ENCODE data around the gene TLX3.
"Not testable (repeated sequence)": the region's sequence is repeated elsewhere in the genome, so short reads cannot be mapped to it uniquely, and the experiment has no call there.

The TLX3 gene

DNA sequence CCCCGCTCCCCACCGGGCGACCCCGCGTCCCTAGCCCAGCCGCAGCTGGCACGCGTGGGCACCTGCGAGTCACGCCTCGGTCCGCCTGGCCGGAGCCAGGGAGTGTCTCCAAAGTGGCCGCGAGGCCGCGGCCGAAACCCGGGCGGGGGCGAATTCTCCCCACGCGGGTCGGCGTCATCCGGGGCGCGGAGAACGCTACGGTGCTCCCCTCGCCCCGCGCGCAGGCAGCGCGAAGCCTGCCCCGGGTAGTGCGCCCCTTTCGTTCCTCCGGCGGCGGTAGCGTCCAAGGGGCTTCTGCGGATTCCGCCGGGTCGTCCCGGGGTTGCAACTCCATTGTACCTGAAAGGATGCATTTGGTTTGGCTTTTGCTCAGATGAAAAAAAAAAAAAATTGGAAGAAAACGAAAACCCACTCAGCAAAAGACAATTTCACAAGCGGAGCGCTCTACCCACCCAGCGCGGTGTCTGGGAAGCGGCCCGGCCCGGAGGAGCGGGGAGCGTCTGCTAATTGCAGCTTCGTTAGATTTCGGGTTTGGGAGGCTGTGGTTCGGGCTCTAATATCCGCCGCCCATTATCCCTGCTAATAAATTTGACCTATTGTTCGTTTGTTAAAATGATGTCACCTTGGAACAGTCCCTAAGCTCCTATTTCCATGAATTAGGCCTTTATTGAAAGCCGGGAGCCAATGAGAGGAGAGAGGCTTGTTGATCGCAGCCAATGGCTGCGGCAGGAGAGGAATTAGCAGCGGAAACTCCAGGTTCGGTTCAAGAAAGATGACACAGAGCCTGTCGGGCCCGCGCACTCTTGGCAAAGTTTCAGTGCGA lies at the start of gene TLX3:
Gene TLX3, plus strand, starts transcription at position 796 of the 823 bp plus-strand sequence. CDS start 118 bp downstream, outside the sequence.
- no peak for DNase-seq (ENCODE audit: low spot score)

DNA sequence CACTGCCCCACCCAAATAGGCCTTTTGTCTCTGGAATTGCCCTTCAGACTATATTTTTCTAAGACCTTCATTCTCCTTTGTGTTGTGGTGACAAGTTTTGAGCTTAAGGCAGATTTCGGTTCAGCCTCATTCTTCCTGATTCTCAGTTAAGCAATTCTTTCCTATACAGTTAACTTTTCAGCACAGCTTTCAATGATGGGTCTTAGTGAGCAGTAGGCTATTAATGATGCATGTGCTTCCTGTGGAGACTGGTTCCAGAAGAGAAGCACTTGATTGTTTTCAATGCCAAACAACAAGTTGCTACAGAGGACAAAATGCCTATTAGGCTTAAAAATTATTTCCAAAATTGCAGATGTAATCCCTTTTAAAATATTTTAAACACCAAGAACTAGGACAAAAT lies 47.7 kb upstream of the TLX3 start:
- no peak for DNase-seq (ENCODE audit: low spot score)

DNA sequence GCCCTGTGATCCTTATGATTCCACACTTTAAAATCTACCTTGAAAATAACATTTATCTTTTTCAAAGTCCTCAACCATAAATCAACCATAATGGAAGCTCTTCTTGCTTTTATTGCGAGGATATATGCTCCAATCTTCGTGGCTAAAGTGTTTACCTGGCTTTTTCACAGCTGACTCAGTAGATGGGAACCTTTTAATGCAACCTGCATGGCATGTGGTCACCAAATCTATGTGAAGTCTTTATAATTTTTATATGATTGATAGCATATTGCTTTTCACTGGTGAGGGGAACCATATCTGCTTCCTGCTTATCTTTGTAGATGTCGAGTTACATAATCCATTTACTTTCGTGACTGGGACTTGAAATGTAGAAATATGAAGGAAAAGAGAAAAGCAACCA lies 47.1 kb upstream of the TLX3 start:
- no peak for DNase-seq (ENCODE audit: low spot score)

DNA sequence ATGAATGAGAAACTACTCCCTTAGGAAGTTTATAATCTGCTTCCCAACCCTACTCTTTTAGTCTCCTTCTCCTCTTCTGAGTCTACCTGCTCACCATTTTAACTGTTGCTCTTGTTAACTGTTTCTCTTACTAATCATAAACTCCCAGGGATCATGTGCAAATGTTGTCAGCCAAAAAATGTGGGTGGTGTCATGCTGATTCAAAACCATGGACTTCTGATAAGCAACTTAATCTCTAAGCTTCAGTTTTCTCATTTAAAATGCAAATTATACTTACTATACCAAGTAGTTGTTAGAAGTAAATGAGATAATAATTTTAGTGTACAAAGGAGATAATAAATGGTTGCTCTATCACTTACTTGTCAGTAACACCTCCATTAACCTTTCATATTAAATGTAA lies 45.9 kb upstream of the TLX3 start:
- no peak for DNase-seq (ENCODE audit: low spot score)

DNA sequence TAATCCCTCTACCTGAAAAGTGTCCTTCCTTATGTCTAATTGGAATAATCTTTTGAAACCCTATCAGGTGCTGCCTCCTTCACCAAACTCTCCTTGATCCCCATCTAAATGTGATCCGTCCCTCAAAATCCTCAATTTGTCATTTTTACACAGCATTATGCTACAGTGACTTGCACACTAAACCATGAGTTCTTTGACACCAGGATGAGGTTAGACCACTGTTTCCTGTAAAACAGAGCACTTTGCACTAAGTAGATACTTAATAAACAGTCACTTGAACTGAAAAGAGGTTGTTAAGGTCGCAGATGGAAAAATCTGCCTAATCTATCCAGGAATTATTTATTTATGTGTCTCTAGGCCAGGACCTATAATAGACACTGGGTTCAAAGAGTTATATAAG lies 44.2 kb upstream of the TLX3 start:
- no peak for DNase-seq (ENCODE audit: low spot score)

DNA sequence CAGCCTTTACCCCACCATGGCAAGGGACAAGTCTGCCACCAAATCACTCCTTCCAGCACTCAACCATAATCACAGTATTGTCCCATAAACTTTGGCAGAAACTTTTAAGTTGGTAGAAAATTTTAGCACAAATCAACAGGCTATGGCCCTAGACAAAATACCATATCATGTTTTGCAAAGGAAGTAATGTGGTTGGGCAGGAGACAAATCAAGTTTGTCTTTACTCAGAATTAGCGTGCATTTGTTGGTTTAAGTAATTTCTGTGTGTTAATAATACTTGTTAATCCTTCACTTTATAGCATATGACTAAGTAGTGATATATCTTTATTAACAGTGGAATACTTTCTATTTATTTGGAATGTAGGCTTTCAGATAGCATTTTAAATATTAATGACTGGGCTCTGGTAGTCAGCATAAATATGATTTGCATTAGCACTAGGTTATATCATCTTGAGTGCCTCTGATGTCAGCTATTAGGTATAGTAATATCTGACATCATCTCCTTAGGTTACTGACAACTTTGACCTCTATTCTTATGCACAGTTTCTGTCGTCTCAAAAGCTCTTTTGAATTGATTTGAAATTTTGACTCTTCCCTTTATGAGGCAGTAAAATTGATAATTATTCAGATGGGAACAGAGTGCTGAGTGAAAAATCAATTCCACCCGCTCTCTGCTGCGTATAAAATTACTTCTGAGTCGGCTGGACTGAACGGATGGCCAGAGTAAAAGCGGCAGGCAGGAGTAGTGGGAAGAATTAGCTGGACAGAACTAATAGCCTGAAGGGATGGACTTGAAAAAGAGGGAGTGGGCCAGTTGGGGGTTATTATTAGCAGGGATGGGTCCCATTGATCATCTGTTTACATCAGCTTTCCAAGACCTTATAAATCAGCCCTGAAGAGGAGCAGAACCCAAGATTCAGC lies 40.1 kb upstream of the TLX3 start:
- DNase-seq (ENCODE audit: low spot score), result no peak

DNA sequence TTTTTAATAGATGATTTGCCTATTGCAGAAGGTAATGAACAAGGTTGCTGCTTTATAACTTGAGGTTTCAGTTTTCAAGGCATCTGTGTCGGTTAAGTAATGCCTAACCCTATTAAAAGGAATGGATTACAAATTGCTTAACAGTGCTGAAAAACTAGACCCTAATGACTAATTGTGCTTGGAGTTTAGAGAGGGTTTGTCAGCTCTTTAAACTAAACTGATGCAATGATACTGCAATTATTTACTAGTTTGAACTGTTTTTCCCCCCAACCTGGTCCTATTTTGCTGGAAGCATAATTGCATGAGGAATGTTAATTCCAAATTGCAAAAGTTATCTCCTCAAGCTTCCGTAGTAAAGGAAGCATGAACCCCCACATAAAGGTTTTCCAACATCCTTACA lies 39.3 kb upstream of the TLX3 start:
- no peak for DNase-seq (ENCODE audit: low spot score)

DNA sequence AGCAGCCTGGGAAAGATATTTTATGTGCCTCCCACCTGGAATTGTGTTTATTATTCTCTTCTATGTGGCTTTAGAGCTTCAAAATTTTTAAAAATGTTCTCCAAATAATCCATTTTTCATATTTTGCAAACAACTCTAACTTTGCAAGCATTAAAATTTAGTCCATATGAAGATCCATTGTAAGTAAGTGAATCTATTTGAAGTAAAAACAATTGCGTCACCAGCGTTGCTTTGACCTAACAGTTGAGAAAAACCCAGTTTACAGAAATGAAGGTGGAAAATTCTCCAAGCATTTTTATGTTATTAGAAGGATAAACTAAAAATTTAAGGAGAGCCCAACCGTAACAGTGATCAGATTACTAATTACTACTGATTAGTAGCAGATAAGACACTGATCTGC lies 38.9 kb upstream of the TLX3 start:
- DNase-seq (ENCODE audit: low spot score), result no peak

DNA sequence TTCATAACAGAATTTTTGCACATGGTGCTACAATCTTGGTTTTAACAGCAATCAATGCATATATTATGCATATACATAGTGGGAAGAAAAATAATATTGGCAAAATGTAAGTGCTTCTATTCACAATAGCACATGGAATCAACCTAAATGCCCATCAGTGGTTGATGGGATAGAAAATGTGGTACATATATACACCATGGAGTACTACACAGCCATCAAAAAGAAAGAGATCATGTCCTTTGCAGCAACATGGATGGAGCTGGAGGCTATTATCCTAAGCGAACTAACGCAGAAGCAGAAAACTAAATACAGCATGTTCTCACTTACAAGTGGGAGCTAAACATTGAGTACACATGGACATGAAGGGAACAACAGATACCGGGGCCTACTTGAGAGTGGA lies 37.2 kb upstream of the TLX3 start:
- no peak for DNase-seq (ENCODE audit: low spot score)

DNA sequence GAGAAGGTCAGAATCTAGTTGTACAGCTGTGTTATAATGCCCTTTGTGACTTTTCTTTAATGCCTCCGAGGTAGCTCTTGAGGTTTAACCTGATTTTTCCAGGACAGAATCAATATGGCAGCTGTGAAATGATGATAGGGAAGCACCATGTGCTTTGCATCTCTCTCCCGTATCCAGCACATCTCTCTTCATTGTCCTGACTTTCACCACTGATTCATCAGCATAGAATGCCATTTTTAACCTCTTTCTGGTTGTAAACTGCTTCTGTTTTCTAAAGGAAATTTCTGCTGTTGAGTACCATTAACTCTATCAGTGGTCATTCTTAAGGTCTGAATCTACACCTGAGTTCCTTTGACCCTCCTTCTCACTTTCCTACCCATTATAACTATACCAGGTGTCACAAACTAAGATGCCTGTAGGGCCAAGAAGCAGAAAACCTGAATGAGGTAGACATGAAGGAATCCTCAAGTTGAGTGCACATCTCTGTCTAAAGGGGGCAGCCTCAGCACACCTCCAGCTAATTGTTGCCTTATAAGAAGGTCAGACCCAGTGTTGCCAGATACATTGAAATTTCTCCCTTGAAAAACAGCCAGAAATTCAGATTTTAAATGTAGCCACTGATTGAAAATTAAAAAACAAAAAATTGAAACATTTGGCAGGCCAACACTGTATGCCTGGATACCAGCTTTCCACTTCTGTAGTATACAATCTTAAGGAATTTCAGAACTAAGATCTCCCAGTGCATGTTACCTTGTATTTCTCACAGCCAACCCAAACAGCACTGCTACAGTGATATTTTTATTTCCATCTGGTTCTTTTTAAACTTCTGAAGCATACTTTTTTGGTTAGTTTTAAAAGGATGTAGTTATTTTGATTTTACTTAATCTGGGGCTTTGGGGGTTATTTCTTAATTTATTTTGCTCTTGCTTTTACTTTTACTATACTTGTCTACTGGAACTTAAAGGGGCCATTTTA lies 35.8 kb upstream of the TLX3 start:
- no peak for DNase-seq (ENCODE audit: low spot score)

DNA sequence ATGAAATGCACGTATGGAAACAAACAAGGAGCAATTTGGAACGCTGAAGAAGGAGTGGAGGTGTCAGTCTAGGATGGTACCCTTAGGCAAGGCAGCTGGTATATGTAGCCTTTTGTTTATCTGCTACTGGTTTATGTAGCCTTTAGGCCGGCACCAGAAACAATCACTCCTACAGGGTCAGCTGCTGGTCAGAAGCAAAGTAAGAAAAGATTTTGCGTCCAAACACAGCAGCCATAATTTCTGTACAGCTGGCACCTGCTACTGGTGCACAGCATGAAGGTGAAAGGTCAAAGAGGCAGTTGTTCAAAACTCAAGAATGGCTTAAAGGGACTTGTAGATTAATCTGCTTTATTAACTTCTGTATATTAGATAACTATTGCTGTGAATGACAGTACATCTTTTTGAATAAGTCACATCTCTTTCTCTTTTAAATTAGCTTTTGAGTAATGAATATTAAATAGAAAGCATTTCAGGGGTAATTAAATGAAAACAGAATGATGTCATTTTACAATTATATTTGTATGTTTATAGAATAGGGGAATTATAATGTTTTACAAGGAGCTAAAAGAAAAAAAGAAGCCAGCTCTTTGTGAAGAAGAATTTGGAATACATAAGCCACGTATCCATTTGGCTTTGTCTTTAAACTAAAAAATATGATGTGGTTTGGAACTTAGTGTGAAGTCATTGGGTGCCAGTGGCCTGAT lies 33.1 kb upstream of the TLX3 start:
- DNase-seq (ENCODE audit: low spot score), result no peak

DNA sequence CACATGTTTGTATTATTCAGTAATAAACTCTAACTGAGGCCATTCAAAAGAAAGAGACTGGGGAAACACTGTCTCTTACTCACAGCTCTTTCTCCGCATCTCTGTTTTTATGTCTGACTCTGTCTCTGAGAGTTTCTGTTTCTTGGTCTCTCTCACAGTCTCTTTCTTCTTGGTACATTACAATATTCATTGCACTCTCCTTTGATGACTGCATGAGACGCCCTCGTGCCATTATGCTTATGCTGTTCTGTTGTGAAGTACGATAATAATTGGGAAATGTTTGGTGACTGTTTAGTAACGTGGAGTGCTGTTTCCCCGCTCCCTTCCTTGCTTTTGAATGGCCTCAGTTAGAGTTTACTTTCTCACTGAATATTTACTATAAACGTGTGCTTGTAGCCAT lies 25.3 kb upstream of the TLX3 start:
- no peak for DNase-seq (ENCODE audit: low spot score)

DNA sequence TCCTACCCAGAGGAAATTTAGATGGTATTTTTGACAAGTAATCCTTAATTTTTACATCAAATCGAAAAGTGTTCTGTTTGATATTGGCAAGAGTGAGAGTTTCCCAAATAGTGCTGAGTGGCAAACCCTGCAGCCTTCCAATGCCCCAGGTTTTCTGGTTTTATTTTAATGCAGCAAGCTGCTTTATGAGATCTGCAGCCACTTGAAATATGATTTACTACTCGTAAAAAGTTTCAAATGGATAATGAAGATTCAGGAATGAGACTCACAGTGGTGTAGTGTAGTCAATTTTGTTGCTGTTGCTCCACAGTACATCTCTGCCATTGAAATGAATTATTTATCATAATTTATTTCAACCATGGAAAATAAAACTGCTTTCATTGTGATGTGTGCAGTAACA lies 23.6 kb upstream of the TLX3 start:
- no peak for DNase-seq (ENCODE audit: low spot score)

DNA sequence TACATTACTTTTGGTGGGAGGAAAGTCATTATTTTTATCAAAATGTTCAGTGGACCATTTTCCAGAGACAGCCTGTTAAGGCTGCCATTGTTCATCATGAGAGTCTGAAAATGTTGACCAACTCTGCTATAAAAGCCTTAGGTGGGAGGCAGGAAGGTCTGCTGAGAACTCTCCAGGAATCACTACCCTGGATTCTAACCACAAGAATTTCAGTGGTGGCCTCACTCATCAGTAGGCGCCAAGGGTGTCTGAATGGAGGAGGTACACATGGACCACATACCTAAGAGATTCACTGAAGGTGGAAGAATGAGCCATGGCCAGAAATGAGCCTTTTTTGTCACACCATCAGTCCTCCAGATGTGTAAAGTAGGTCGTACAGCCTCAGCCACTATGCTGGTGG lies 21.0 kb upstream of the TLX3 start:
- DNase-seq (ENCODE audit: low spot score), result no peak

DNA sequence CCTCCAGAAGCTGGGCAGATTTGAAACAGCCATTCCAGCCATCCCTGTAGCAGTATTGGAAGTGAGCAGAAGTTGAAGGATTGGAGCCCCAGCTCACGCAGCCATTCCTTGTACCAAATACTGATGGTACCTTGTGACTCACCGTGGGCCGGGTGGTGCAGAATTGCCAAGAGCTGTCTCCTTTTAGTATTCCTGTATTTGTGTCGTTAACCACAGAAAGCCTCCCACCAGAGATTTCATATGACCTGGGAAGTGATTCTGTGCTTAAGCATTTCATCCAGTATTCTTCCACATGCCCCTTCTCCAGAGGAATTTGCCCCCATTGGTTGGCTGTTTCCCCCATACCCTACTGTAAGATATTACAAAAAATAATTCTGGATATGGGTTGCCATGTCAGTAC lies 17.7 kb upstream of the TLX3 start:
- DNase-seq (ENCODE audit: low spot score), result no peak

DNA sequence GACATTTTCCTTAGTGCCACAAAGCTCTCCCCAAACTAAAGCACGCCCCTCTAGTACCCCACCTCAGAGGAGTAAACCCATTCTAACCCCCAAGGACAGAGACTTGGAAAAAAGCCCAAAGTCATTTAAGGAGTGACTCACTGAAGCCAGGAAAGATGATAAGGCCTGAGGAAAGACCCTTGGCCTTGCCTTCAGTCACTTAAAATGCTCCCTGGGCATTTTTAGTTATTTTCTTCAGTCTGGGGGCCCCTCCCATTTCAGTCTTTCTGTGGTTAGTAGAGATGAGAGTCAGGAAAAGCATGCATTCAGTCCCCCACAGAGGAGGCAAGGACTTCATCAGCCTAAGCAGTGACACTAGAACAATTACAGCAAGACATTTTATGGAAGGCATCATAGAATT lies 13.7 kb upstream of the TLX3 start:
- DNase-seq (ENCODE audit: low spot score), result no peak

DNA sequence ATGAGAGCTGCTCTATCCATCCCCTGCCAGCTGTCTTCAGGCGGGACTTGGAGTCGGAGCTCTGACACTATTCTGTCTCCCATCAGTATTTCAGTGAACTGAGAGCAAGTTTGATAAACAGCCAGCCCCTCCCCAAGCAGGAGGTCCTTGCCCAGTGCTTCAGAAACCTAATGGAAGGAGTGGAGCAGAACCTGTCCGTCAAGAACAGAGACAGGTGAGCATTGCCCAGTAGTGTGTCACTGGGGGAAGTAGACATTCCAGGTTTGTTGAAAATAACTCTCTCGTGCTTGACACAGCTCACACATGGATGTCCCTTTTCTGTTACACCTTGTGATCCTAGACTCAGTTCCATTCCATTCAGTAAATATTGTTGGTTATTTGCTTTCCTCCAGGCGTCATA lies 13.2 kb upstream of the TLX3 start:
- DNase-seq (ENCODE audit: low spot score), result no peak

DNA sequence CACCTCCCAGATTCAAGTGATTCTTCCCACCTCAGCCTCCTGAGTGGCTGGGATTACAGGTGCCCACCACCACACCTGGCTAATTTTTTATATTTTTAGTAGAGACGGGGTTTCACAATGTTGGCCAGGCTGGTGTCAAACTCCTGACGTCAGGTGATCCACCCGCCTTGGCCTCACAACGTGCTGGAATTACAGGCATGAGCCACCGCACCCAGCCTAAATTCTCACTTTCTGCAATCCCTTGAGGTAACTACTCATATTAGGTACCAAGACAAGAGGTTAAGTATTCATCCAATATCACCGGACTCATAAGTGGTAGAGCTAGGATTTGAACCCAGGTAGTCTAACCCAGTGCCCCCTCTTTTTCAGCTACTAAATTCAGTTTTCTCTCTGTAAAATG lies 11.1 kb upstream of the TLX3 start:
- not testable (repeated sequence) for DNase-seq (ENCODE audit: low spot score)

DNA sequence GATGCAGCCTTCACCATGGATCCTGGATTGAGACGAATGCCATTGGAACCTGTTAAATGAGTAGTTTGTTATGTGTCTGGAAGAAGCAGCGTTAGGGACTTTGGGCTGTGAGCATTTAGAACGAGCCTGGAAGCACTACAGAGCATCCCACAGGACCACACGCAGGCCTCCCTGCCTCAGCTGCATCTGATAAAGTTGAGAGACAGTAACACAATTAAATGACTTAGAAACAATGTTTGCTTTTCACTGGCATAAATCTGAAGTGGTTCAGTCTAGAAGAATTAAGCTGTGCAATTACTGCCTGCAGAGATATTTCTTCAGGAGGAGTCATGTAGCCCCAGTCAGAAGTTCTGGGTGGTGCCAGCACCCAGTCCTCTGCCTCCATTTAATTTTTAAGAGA lies 9.8 kb upstream of the TLX3 start:
- no peak for DNase-seq (ENCODE audit: low spot score)

DNA sequence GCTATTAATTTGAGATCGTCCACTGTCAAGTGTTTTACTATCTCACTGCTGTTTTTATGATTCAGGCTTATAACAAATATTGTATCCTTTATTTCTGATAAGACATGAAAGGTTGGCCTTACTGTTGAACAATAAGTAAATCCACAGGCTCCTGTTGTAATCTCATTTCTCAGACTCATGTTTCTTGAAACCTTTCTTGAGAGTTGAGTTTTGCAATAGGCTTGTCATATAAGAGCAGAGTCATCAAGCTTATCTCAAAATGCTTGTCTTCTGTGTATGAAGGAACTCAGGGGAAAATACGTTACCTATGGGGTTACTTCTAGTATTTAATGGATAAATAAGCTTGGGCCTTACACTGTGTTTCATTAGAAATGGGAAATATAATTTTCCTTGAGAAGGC lies 9.2 kb upstream of the TLX3 start:
- DNase-seq (ENCODE audit: low spot score), result no peak

DNA sequence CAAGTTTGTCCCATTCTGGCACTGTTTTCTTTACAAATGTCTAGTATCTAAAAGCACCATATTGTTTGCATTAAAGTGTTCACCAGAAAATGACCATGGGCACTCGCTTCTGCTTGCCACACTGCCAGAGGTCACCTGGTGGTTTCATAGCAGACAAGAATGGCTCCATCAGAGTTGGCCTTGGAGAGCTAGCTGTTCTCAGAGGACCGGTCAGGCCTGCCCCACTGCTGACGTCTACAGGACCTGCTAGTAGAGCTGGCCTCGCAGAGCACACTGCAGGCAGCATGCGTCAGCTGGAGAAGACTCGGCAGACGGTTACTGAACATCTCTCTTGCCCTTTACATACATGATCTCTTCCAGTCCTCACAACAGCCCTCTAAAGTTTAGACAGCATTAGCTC lies 8.7 kb upstream of the TLX3 start:
- DNase-seq (ENCODE audit: low spot score), result no peak

DNA sequence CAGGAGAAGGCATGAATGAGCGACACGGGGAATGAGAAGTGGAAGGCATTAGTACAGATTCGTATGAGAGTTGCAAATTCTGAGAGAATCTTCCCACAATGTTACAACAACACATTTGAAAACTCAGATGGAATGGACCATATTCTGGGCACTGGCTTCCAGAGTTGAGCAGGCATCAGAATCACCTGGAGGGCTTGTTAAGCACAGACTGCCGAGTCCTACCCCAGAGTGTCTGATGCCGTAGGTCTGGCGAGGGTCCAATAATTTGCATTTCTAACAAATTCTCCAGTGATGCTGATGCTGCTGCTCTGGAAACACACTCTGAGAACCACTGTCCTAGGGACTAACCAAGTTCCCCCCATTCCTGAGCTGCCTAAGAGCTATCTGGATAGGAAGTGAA lies 2.9 kb upstream of the TLX3 start:
- DNase-seq (ENCODE audit: low spot score), result no peak

All from hepatic stellate cell (primary cell).